HCEC 1CT (cell line): ENCODE data around the gene UCN3.
"Not testable (repeated sequence)": the region's sequence is repeated elsewhere in the genome, so short reads cannot be mapped to it uniquely, and the experiment has no call there.

ENCODE experiments used
- DNase-seq: peaks from one replicate; pipeline ENCODE4 v3.0.0-alpha.2; 2017

The UCN3 gene

DNA sequence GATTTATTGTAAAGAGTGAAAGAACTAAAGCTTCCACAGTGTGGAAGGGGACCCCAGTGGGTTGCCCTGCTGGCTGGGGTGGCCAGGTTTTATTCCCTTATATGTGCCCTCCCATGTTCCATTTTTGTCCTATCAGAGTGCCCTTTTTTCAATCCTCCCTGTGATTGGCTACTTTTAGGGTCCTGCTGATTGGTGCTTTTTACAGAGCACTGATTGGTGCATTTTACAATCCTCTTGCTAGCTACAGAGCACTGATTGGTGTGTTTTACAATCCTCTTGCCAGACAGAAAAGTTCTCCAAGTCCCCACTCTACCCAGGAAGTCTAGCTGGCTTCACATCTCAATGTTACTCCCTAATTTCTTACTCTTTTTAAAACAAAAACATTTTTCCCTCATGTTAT is 46.0 kb downstream of the UCN3 start:
- not testable (repeated sequence) for DNase-seq

DNA sequence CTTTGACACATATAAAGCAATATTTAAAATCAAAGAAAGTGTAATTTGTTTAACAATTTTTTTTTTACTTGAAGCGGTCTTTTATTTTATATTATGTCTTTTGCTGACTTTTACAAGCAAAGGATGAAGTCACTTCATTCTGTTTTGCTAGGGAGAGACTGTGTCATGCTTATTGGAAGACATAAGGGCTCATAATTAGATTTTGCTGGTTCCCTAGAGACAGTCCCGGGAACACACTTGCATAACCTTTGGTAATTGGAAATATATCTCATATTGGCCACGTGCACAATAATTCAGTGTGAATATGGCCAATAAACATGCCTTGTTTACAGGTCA is 47.1 kb downstream of the UCN3 start:
- DNase-seq = no peak

DNA sequence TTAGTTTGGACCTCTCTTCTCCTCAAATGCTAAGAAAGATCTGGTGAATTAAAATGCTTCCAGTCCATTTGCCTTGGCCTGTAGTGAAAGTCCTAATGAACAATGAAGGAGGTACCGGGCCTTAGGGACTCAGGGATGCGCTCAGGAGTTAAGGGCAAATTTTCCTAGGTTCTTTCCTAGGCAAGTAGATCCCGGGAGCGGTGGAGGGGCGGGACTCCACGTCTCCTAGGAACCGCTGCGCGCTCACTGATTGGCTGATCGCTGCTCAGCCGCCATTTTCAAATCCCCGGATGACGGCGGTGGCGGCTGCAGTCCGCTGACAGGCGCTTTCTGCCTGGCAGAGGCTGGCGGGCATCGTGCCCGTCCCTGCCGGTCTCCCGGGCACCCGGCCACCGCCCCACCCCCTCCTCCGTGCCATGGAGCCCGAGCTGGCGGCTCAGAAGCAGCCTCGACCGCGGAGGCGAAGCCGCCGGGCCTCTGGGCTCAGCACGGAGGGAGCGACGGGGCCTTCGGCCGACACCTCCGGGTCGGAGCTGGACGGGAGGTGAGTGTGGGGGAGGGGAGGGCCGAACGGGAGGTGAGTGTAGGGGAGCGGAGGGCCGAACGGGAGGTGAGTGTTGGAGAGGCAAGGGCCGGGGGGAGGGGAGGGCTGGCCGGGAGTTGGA is 47.6 kb downstream of the UCN3 start, which contains the start of gene NET1:
TSS of gene NET1 (plus strand) at position 281 of the 665 bp plus-strand sequence. CDS start at position 417, 136 bp downstream.
- DNase-seq = peak; percentile 90

DNA sequence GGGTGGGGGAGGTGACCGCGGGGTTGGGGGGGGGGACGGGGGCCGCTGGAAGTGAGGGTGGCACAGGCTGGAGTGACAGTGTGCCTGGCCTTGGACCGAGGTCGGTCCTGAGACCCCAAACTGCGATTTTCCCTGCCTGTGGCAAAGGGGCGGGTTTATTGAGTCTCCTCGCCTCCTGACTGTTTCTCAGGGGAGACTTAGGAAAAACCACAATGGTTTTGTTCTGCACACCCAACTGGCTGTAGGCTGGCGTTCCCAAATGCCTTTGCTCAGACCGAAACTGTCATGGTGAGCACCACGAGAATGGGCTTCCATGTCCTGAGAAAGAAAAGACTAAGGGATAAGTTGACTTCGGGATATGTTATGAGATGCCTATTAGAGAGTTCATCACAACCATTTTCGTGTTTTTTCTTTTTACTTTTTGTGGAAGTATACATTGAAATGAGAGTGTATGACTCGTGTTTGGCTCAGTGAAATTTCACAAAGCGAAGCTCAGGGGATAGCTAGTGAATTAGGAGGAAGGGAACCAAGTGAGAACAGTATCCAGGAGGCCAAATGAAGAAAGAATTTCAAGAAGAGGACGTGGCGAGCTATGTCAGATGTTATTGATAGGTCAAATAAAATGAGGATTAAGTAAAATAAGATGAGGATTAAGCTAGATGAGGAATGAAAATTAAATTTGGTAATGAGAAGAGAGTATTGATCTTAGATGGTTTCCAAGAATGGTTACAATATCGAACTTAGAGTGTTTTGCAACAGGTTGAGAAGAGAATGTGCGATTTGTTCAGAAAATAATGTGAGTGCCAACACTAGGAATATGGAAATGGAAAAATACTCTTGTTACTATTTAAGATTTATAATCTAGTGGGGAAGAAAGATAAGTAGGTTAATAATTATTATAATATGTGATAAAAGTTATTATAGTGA is 48.5 kb downstream of the UCN3 start:
- peak; percentile 71 for DNase-seq

DNA sequence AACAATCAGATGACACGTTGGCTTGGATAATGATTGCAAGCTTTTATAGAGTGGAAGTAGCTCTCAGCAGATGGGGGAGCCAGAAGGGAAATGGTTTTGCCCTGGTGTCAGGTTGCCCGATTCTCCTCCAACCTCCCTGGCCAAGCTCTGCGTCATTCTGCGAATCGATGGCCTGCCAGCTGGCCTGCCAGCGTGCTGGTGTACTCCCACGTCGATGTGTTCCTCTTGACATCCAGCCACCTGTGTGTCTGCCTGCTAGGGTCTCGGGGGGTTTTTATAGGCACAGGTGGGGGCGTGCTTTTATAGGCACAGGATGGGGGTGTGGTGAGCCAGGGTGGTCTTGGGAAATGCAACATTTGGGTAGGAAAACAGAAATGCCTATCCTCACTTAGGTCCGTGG is 52.2 kb downstream of the UCN3 start:
- DNase-seq = no peak

DNA sequence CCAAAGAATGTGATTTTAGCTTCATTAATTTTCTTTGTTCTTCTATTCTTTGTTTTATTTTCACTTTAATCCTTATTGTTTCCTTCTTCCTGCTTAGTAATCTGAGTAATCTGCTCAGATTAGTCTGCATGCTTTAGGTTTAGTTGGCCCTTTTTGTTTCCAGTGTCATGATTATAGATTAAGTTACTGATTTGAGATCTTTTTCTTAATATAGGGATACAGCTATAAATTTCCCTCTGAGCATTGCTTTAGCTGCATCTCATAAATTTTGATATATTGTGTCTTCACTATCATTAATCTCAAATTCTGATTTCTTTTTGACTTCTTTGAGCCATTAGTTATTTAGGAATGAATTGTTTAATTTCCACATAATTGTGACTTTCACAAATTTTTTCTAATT is 53.8 kb downstream of the UCN3 start:
- DNase-seq = no peak

DNA sequence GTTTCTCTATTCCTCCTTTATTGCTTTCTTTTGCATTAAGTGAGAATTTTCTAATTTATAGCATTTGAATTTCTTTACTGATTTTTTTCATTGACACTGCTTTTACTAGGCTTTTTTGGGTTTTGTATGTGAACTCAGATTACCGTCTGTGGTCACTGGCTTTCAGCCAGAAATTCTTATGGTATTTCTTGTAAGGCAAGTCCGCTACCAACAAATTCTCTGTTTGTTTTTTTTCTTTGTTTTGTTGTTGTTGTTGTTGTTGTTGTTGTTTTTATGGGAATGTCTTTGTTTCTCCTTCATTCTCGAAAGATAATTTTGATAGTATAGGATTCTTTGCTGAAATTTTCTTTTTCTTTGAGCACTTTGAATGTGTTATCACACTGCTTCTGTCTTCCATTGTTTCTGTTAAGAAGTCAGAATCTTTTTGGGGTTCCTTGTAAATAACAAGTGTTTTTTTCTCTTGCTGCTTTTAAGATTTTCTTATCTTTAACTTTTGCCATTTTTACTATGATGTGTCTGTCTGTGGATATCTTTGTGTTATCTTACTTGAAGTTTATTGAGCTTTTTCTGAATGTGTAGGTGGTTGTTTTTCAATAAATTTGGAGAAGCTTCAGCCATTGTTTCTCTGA is 54.8 kb downstream of the UCN3 start:
- DNase-seq = no peak

DNA sequence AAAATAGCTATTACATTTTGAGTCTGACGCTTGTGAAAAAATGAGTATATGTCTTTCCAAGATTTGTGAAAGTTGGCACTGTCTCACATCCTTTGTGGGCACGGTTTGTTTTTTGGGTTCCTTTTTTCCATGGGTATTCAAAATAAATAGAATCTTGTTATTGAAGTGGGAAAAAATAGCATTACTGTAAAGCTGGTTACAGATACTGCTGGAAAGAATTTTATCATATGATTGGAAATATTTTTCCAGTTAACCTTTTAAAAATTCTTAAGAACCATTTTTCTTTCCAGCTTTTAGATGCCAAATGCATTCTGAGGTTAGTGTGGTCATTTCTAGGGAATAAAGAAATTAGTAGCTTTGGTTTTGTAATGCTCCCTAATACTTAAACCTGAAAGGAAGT is 59.0 kb downstream of the UCN3 start:
- no peak for DNase-seq
